ENCODE results near the gene FN1. TPM values are rescaled to one million over a fixed set of nuclear protein-coding genes. Genes with fewer than 3 reads are reported as not detected.

FN1 gene
- total and polyA plus RNA-seq, 2 of the 8 experiments (the other 6 are each of a cell fraction or from before 2014, with no cell fraction given), result 42.9 to 109 TPM

DNA sequence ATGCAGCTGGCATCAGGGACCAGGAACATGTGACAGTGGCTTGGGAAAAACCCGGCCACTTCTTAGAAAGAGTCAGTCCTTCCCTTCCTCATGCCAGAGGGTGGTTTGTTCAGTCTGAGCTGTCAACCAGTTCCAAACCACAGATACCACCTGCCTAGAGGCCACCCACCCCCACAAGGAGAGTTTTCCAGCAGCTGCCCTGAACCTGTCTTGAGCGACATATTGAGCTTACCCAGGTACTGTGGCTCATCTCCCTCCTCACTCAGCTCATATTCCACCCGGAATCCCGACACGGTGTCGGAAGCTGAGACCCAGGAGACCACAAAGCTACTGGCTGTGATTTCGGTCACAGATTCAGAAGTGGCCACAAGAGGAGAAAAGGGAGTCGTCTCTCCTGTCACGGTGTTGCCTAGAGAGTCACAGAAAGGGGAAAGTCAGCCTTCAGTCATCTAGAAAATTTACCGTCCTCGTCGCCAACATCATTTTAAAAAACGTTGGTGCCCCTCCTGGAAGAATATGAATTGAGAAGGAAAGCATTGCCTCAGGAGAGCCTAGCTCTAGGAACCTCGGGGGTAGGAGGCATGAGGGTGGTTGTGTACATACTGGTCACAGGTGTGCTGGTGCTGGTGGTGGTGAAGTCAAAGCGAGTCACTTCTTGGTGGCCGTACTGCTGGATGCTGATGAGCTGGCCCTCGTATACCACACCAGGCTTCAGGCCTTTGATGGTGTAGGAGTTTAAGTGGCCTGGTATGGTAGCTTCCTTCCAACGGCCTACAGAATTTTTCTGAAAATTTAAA, 26.3 kb downstream of the FN1 start:
- no peak overlapping the region for H2BK20ac ChIP-seq (ENCODE audit: low read length)
- H4K5ac ChIP-seq (ENCODE audit: insufficient read length, low read depth, low read length), result no peak overlapping the region
- H2BK12ac ChIP-seq (ENCODE audit: low read depth, low read length), result no peak overlapping the region
- FAIRE-seq (no peak), DNase-seq (ENCODE audit: low read depth in 1 of 2, low spot score in 2 of 2) (no peak)
- ChIA-PET POLR2A (ENCODE audit: partially characterized antibody) (interaction anchor here (0.8 to 1.5 kb wide), 2 partner anchors 12 to 27 kb away, joined by 3 to 5 read pairs; no protein-coding TSS in a partner anchor), CTCF (ENCODE audit: partially characterized antibody) (interaction anchor here (0.6 to 1.8 kb wide), 7 partner anchors 10 to 523 kb away, joined by 3 to 6 read pairs (median 4); no protein-coding TSS in a partner anchor)
- H3K23me2 ChIP-seq (ENCODE audit: low read depth, low read length), result no peaks in the 10 kb centered on the region
- no peaks in the 10 kb centered on the region for H3K27me3 ChIP-seq (replicated peaks in 1 of 4; ENCODE audit: control insufficient read depth in 3 of 4, extremely low read depth in 1 of 4, insufficient read depth in 3 of 4, low read length in 3 of 4)
- H3K23ac ChIP-seq (ENCODE audit: insufficient read length), result no peak overlapping the region
- no peak overlapping the region for H4K8ac ChIP-seq (ENCODE audit: extremely low read depth, insufficient read depth, low read length)
- no peaks in the 10 kb centered on the region for H3K79me2 ChIP-seq (ENCODE audit: control insufficient read depth in 1 of 2, insufficient read depth in 2 of 2, low read length in 2 of 2)
- no peak overlapping the region for H2BK5ac ChIP-seq (ENCODE audit: low read depth, low read length)
- H3K36me3 ChIP-seq (ENCODE audit: control insufficient read depth in 2 of 4, insufficient read depth in 4 of 4, low read length in 3 of 4), result peaks cover 0 to 21% (median 1%) of the 10 kb centered on the region in 4 experiments; a peak in 4 of 8 replicates
- no peak overlapping the region for H3K4ac ChIP-seq (replicated peaks; ENCODE audit: insufficient read length, low read depth, low read length)
- WGBS, 2 experiments (ENCODE audit: extremely low coverage in 1 of 2, insufficient coverage in 1 of 2, insufficient read length in 1 of 2, insufficient replicate concordance in 2 of 2, low coverage in 1 of 2, low lambda C conversion rate in 2 of 2, missing lambda C conversion rate in 1 of 2), result 85% methylated on average over 18 of the region's 18 CpGs; no CpG with 5 or more reads in 1 of the 2 experiments
- H2AK5ac ChIP-seq (ENCODE audit: low read depth, low read length), result no peak overlapping the region
- H2BK120ac ChIP-seq (replicated peaks; ENCODE audit: low read depth, low read length), result no peak overlapping the region
- no peaks in the 10 kb centered on the region for H4K20me1 ChIP-seq (replicated peaks in 1 of 2; ENCODE audit: control insufficient read depth in 1 of 2, insufficient read depth in 2 of 2, low read length in 2 of 2)
- no peak overlapping the region for H3K18ac ChIP-seq (ENCODE audit: extremely low read depth, low read length)
- no peak overlapping the region for H3K4me2 ChIP-seq (ENCODE audit: insufficient read depth in 1 of 2, low read depth in 2 of 2, low read length in 2 of 2)
- no peak overlapping the region for H4K91ac ChIP-seq (replicated peaks; ENCODE audit: insufficient read length, low read length)
- TF ChIP-seq CBX5 (IDR thresholded peaks at IDR 0.05; ENCODE audit: low read depth, low read length), result no peak
- TF ChIP-seq GABPA (IDR thresholded peaks at IDR 0.05; ENCODE audit: borderline replicate concordance, insufficient read depth, low read length), result no peak
- no peak for TF ChIP-seq MAFK (IDR thresholded peaks at IDR 0.05; ENCODE audit: low read depth, low read length)
- TF ChIP-seq, protein P1, sequence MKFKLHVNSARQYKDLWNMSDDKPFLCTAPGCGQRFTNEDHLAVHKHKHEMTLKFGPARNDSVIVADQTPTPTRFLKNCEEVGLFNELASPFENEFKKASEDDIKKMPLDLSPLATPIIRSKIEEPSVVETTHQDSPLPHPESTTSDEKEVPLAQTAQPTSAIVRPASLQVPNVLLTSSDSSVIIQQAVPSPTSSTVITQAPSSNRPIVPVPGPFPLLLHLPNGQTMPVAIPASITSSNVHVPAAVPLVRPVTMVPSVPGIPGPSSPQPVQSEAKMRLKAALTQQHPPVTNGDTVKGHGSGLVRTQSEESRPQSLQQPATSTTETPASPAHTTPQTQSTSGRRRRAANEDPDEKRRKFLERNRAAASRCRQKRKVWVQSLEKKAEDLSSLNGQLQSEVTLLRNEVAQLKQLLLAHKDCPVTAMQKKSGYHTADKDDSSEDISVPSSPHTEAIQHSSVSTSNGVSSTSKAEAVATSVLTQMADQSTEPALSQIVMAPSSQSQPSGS (IDR thresholded peaks at IDR 0.05; ENCODE audit: low read length), result no peak
- no peak for TF ChIP-seq SUZ12 (IDR thresholded peaks at IDR 0.05; ENCODE audit: low read length)
- no peak for TF ChIP-seq SIRT6 (IDR thresholded peaks at IDR 0.05; ENCODE audit: low read length)
- no peak for TF ChIP-seq EZH2 (IDR thresholded peaks at IDR 0.05; ENCODE audit: low read depth, low read length, severe bottlenecking)
- no peak overlapping the region for H2BK15ac ChIP-seq (ENCODE audit: low read length)
- no peak overlapping the region for H3K4me3 ChIP-seq (ENCODE audit: extremely low read depth in 1 of 4, insufficient read depth in 2 of 4, low read depth in 3 of 4, low read length in 4 of 4)
- H3K27ac ChIP-seq (ENCODE audit: low read depth, low read length), result no peak overlapping the region
- H3K56ac ChIP-seq (replicated peaks; ENCODE audit: insufficient read length, low read depth, low read length), result no peak overlapping the region
- no peaks in the 10 kb centered on the region for H3K9me3 ChIP-seq (ENCODE audit: insufficient read depth in 2 of 2, low read depth in 1 of 2, low read length in 1 of 2)
- H3K79me1 ChIP-seq (ENCODE audit: low read depth, low read length), result no peaks in the 10 kb centered on the region
- no peak overlapping the region for H3K9ac ChIP-seq (replicated peaks in 1 of 4; ENCODE audit: extremely low read depth in 1 of 4, low read depth in 3 of 4, low read length in 3 of 4)
- H2AFZ ChIP-seq (ENCODE audit: low read length), result no peak overlapping the region
- H3K14ac ChIP-seq (ENCODE audit: insufficient read length), result no peak overlapping the region
- H3K4me1 ChIP-seq (replicated peaks in 1 of 4; ENCODE audit: control insufficient read depth in 3 of 4, insufficient read depth in 4 of 4, low read length in 3 of 4), result no peaks in the 10 kb centered on the region
